Measurements from ENCODE around the gene LARGE2. TPM values are rescaled to one million over a fixed set of nuclear protein-coding genes. Genes with fewer than 3 reads are reported as not detected.

Gene LARGE2
- total RNA-seq, 2 donors from 2014 or later = 3.9 to 7.9 TPM

DNA sequence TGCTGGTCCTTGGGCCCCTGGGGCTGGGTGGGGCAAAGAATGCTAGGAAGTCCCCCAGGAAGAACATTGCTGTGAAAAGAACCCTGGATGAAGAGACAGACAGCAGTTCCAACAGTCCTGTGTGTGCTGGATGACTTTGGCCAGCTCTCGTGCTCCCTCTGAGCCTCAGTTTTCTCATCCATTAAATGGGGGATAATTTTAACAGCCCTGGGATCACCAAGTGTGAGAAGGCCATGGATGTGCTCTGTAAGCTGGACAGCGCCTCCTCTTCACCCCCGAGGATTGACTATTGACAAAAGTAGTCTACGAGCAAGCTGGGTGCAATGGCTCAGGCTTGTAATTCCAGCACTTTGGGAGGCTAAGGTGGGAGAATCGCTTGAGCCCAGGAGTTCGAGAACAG lies 2.5 kb downstream of the LARGE2 start:
- no peaks in the 10 kb centered on the region for H3K36me3 Mint-ChIP-seq (ENCODE audit: low read depth)
- no peak for DNase-seq

DNA sequence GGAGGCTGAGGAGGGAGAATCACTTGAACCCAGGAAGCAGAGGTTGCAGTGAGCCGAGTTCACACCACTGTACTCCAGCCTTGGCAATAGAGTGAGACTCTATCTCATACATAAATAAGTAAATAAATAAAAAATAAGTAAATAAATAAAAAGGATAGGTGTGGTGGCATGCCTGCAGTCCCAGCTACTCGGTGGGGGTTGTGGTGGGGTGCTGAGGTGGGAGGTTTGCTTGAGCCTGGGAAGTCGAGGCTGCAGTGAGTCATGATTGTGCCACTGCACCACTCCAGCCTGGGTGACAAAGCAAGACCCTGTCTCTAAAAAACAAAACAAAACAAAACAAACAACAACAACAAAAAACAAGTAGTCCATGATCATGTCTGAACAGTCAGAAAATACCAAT lies 3.1 kb downstream of the LARGE2 start:
- H3K36me3 Mint-ChIP-seq (ENCODE audit: low read depth) = no peaks in the 10 kb centered on the region
- H3K4me3 Mint-ChIP-seq = no peak overlapping the region
- no peaks in the 10 kb centered on the region for H3K27me3 Mint-ChIP-seq
- DNase-seq (no peak), ATAC-seq (no peak)
- H3K27ac Mint-ChIP-seq = no peak overlapping the region
- no peaks in the 10 kb centered on the region for H3K9me3 ChIP-seq (ENCODE audit: control insufficient read depth, low read length, poor library complexity, severe bottlenecking)
- peaks cover 28% of the 10 kb centered on the region for H3K4me1 Mint-ChIP-seq

More for the DNA sequence above, 2.5 kb downstream of the LARGE2 start:
- H3K27ac Mint-ChIP-seq = no peak overlapping the region
- no peak for ATAC-seq
- no peak overlapping the region for H3K4me3 Mint-ChIP-seq
- no peaks in the 10 kb centered on the region for H3K27me3 Mint-ChIP-seq
- no peaks in the 10 kb centered on the region for H3K9me3 ChIP-seq (ENCODE audit: control insufficient read depth, low read length, poor library complexity, severe bottlenecking)
- peaks cover 26% of the 10 kb centered on the region for H3K4me1 Mint-ChIP-seq

DNA sequence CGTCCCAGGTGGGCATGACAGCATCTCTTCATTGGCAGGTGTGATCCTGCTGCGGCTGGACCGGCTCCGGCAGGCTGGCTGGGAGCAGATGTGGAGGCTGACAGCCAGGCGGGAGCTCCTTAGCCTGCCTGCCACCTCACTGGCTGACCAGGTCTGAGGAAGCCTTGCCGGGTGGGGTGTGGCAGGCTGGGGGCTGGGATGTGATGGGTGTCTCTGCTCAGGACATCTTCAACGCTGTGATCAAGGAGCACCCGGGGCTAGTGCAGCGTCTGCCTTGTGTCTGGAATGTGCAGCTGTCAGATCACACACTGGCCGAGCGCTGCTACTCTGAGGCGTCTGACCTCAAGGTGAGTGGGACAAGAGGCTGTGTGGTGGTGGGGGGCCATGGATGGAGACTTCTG lies 3.5 kb downstream of the LARGE2 start:
- H3K36me3 Mint-ChIP-seq (ENCODE audit: low read depth) = no peaks in the 10 kb centered on the region
- no peak overlapping the region for H3K4me3 Mint-ChIP-seq
- DNase-seq (no peak), ATAC-seq (no peak)
- H3K9me3 ChIP-seq (ENCODE audit: control insufficient read depth, low read length, poor library complexity, severe bottlenecking) = no peaks in the 10 kb centered on the region
- H3K4me1 Mint-ChIP-seq = peaks cover 31% of the 10 kb centered on the region
- no peaks in the 10 kb centered on the region for H3K27me3 Mint-ChIP-seq
- H3K27ac Mint-ChIP-seq = no peak overlapping the region

- H3K4me3 Mint-ChIP-seq = no peak overlapping the region
- ATAC-seq = no peak
- DNase-seq = no peak
Observed at GRCh38 chr11:45926536-45927331, 4.3 kb downstream of the LARGE2 start.

GRCh38 chr11:45927332-45927683 lies 4.9 kb downstream of the LARGE2 start:
- no peaks in the 10 kb centered on the region for H3K9me3 ChIP-seq (ENCODE audit: control insufficient read depth, low read length, poor library complexity, severe bottlenecking)
- no peak for DNase-seq
- H3K4me1 Mint-ChIP-seq = peaks cover 38% of the 10 kb centered on the region
- no peak overlapping the region for H3K4me3 Mint-ChIP-seq
- H3K27me3 Mint-ChIP-seq = no peaks in the 10 kb centered on the region
- H3K27ac Mint-ChIP-seq = no peak overlapping the region
- no peak for ATAC-seq
- H3K36me3 Mint-ChIP-seq (ENCODE audit: low read depth) = no peaks in the 10 kb centered on the region

More at GRCh38 chr11:45926536-45927331, 4.3 kb downstream of the LARGE2 start:
- Mint-ChIP-seq H3K36me3 (ENCODE audit: low read depth) (no peaks in the 10 kb centered on the region), H3K4me1 (peaks cover 35% of the 10 kb centered on the region), H3K27me3 (no peaks in the 10 kb centered on the region), H3K27ac (no peak overlapping the region)
- no peaks in the 10 kb centered on the region for H3K9me3 ChIP-seq (ENCODE audit: control insufficient read depth, low read length, poor library complexity, severe bottlenecking)

DNA sequence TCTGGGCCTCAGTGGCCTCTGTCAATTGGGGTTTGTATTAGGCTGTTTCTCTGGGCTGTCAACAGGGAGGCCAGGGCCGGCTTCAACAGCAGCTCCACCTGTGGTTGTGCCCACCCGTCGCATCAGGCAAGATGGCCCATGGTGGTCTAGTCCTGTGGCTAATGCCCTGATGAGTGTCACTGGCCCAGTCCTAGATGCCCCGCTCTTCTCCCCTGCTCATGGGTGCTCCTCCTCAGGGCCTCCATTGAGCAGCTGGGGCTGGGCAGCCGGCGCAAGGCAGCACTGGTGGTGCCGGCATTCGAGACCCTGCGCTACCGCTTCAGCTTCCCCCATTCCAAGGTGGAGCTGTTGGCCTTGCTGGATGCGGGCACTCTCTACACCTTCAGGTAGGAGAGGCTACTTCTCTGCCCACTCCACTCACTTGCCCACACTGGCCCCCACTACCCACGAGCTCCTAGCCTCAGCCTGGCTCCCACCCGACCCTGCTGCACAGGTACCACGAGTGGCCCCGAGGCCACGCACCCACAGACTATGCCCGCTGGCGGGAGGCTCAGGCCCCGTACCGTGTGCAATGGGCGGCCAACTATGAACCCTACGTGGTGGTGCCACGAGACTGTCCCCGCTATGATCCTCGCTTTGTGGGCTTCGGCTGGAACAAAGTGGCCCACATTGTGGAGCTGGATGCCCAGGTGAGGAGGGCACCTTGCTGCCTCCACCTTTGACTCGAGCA lies 5.4 kb downstream of the LARGE2 start:
- ATAC-seq (no peak), DNase-seq (no peak)
- Mint-ChIP-seq H3K27ac (no peak overlapping the region), H3K27me3 (no peaks in the 10 kb centered on the region), H3K4me1 (peaks cover 38% of the 10 kb centered on the region), H3K36me3 (ENCODE audit: low read depth) (no peaks in the 10 kb centered on the region), H3K4me3 (no peak overlapping the region)
- H3K9me3 ChIP-seq (ENCODE audit: control insufficient read depth, low read length, poor library complexity, severe bottlenecking) = no peaks in the 10 kb centered on the region

- no peaks in the 10 kb centered on the region for H3K27me3 Mint-ChIP-seq
- no peak overlapping the region for H3K4me3 Mint-ChIP-seq
- H3K9me3 ChIP-seq (ENCODE audit: control insufficient read depth, low read length, poor library complexity, severe bottlenecking) = no peaks in the 10 kb centered on the region
- DNase-seq = no peak
- H3K4me1 Mint-ChIP-seq = peaks cover 36% of the 10 kb centered on the region
- no peaks in the 10 kb centered on the region for H3K36me3 Mint-ChIP-seq (ENCODE audit: low read depth)
- no peak overlapping the region for H3K27ac Mint-ChIP-seq
- ATAC-seq = no peak
Observed at GRCh38 chr11:45928535-45929215, 6.2 kb downstream of the LARGE2 start.

DNA sequence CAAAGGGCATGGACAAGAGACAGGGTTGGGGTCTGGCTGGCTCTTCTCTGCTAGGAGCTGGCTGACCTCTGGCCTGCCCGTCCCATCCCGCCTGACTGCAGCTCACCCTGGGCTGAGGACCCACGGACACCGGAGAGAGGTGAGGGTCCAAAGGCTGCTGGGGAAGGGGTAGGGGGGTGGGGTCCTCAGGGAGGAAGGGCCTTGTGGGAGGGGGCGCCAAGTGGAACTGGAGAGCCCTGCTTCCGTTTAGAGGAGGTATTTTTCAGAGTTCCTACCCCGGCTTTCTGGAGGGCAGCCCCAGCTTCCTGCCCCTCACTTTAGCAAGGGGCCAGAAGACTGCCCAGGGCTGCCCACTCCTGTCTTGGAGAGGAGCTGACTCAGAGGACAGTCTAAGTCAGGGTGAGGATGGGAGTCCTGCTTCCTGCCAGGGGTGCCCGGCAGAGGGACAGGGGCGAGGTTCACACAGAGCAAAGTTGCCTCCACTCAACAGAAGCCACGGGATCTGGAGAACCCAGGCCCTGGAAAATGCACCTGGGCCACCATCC lies 7.1 kb downstream of the LARGE2 start:
- peak overlapping the region; percentile 89 for H3K4me3 Mint-ChIP-seq
- DNase-seq (no peak), ATAC-seq (peak; percentile 19)
- no peaks in the 10 kb centered on the region for H3K27me3 Mint-ChIP-seq
- H3K4me1 Mint-ChIP-seq = peaks cover 32% of the 10 kb centered on the region
- no peaks in the 10 kb centered on the region for H3K9me3 ChIP-seq (ENCODE audit: control insufficient read depth, low read length, poor library complexity, severe bottlenecking)
- peak overlapping the region; percentile 99 for H3K27ac Mint-ChIP-seq
- no peaks in the 10 kb centered on the region for H3K36me3 Mint-ChIP-seq (ENCODE audit: low read depth)

DNA sequence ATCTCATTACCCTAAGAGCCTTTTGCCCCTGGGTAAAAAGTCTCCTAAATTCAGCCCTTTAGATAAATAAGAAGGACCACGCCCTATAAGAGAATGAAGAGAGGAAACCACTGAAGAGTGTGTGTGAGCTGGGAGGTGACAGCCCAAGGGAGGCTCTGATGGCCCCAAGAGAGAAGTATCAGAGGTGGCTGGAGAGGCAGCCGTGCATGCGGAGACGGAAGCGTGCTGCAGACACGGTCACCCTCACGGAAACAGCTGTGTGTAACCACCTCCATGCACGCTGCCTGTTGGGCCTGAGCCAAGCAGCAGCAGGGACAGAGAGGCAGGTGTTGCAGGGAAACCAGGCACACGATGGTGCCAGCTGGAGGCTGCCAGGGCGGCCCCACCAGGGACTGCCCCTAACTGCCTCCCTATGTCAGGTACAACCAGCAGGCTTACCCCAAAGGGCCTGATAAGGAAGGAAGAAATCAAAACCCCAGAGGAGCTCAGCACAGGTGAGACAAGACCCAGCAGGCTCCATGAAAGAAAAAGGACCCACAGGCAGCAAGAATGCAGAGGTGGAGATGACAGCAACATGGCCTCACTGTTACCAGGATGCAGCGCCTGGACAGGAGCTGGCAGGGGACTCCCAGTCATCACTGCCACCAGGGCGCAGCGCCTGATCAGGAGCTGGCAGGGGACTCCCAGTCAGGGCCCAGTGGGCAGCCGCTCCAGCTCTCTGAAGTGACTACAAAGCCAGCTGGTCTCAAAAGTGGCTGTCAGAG lies 7.8 kb downstream of the LARGE2 start:
- H3K4me1 Mint-ChIP-seq = peaks cover 32% of the 10 kb centered on the region
- H3K9me3 ChIP-seq (ENCODE audit: control insufficient read depth, low read length, poor library complexity, severe bottlenecking) = no peaks in the 10 kb centered on the region
- peak; percentile 84 for ATAC-seq
- H3K27ac Mint-ChIP-seq = peak overlapping the region; percentile 99
- H3K36me3 Mint-ChIP-seq (ENCODE audit: low read depth) = no peaks in the 10 kb centered on the region
- H3K27me3 Mint-ChIP-seq = no peaks in the 10 kb centered on the region
- H3K4me3 Mint-ChIP-seq = peak overlapping the region; percentile 89
- DNase-seq = no peak

DNA sequence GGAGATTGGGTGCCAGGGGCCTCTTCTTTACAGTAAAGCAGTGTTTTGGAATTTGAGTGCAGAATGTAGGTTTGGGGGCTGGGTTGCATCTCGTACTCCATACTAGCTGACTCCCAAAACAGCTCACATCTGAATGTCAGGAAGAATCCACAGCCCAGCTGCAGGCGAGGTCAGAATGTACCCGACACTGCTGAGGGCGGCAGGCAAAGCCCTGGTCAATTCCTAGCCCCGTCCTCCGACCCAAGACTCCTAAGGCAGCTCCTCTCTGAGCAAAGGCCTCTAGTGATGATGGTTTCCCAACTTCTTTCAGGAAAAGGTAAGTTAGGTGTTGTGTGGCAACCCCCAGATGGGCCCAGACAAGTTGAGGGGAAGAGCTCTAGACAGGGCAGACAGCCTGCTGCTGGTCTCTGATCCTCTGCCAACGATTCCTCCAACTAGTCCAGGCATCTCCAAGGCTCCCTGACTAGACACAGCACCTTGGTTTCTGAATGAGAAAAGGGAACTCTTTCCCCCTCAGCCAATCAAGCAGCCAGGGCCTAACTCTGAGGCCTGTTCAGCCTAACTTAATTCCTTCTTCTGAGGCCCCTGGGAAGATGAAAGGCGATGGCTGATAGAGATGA lies 8.6 kb downstream of the LARGE2 start:
- no peak for DNase-seq
- peak overlapping the region; percentile 28 for H3K4me3 Mint-ChIP-seq
- no peaks in the 10 kb centered on the region for H3K36me3 Mint-ChIP-seq (ENCODE audit: low read depth)
- no peaks in the 10 kb centered on the region for H3K27me3 Mint-ChIP-seq
- peaks cover 32% of the 10 kb centered on the region for H3K4me1 Mint-ChIP-seq
- ATAC-seq = no peak
- H3K27ac Mint-ChIP-seq = peak overlapping the region; percentile 99
- no peaks in the 10 kb centered on the region for H3K9me3 ChIP-seq (ENCODE audit: control insufficient read depth, low read length, poor library complexity, severe bottlenecking)

- DNase-seq (no peak), ATAC-seq (no peak)
- no peaks in the 10 kb centered on the region for H3K36me3 Mint-ChIP-seq (ENCODE audit: low read depth)
- H3K27ac Mint-ChIP-seq = peak overlapping the region; percentile 99
- H3K27me3 Mint-ChIP-seq = no peaks in the 10 kb centered on the region
- no peaks in the 10 kb centered on the region for H3K9me3 ChIP-seq (ENCODE audit: control insufficient read depth, low read length, poor library complexity, severe bottlenecking)
- H3K4me1 Mint-ChIP-seq = peaks cover 32% of the 10 kb centered on the region
- peak overlapping the region; percentile 49 for H3K4me3 Mint-ChIP-seq
Observed at GRCh38 chr11:45931739-45932138, 9.3 kb downstream of the LARGE2 start.

GRCh38 chr11:45932217-45932616 lies 9.8 kb downstream of the LARGE2 start:
- Mint-ChIP-seq H3K27ac (no peak overlapping the region), H3K36me3 (ENCODE audit: low read depth) (no peaks in the 10 kb centered on the region), H3K4me1 (peaks cover 32% of the 10 kb centered on the region), H3K4me3 (peak overlapping the region; percentile 49), H3K27me3 (no peaks in the 10 kb centered on the region)
- DNase-seq (no peak), ATAC-seq (no peak)
- no peaks in the 10 kb centered on the region for H3K9me3 ChIP-seq (ENCODE audit: control insufficient read depth, low read length, poor library complexity, severe bottlenecking)

Data from T-helper 17 cell (primary cell).